ENCODE data around the gene NSG2. TPM values are rescaled to one million over a fixed set of nuclear protein-coding genes. Genes with fewer than 3 reads are reported as not detected.
"Not testable (repeated sequence)": the region's sequence is repeated elsewhere in the genome, so short reads cannot be mapped to it uniquely, and the experiment has no call there.

The NSG2 gene
- total RNA-seq, 1 experiment from 2014 or later: 6.5 TPM

- in situ Hi-C loops (cut with HindIII; ENCODE audit: low pct_unique_long_range_greater_than_20kb, low sequenced_read_pairs): no loop called here
- DNase-seq (ENCODE audit: low read depth): no peak
These were observed 89.0 kb downstream of the NSG2 start for GRCh38 chr5:174134545-174134944.

GRCh38 chr5:174139623-174140022, 94.1 kb downstream of the NSG2 start:
- no peak for DNase-seq (ENCODE audit: low read depth)
- in situ Hi-C loops (cut with HindIII; ENCODE audit: low pct_unique_long_range_greater_than_20kb, low sequenced_read_pairs): no loop called here

GRCh38 chr5:174140452-174141020, 95.0 kb downstream of the NSG2 start:
- in situ Hi-C loops (cut with HindIII; ENCODE audit: low pct_unique_long_range_greater_than_20kb, low sequenced_read_pairs): no loop called here
- DNase-seq (ENCODE audit: low read depth): no peak

- in situ Hi-C loops (cut with HindIII; ENCODE audit: low pct_unique_long_range_greater_than_20kb, low sequenced_read_pairs): no loop called here
- no peak for DNase-seq (ENCODE audit: low read depth)
These were observed 95.9 kb downstream of the NSG2 start for GRCh38 chr5:174141398-174141797.

DNA sequence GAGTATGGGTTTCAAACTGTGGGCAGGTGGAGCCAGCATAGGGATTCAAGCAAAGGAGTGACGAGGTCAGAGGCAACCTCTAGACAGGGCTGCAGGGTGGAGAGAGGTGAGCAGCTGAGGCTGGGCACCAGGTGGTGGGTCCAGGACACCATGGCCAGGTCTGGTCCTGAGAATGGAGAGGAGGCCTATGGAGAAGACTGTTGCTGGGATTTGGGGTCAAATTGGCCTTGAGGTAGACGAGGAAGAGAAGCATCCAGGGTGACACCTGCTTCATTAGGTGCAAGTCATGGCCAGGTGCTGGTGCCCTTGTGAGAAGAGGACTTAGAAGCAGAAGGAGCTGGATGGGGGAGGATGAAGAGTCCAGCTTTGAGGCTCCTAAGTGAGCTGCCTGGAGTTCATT, 99.6 kb downstream of the NSG2 start:
- DNase-seq (ENCODE audit: low read depth): no peak
- in situ Hi-C loops (cut with HindIII; ENCODE audit: low pct_unique_long_range_greater_than_20kb, low sequenced_read_pairs): no loop called here

DNA sequence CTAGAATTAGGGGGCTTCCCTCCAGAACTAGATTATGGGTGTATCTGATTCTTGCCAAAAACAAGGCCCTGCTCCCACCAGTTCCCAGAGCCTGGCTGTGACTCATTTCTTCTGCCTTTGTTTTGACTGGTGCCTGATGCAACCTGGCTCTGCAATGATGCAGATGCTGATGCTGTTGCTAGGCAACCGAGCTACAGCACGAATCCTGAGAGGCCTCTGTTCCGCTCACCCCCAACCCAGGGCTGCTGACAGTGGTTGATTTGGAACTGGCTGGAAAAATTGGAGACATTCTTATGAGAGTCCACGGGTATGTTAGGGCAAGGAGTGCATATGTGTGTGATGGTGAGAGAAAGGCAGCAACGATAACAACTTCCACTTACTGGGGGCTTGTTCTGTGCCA, 100.3 kb downstream of the NSG2 start:
- in situ Hi-C loops (cut with HindIII; ENCODE audit: low pct_unique_long_range_greater_than_20kb, low sequenced_read_pairs): no loop called here
- DNase-seq (ENCODE audit: low read depth): no peak

DNA sequence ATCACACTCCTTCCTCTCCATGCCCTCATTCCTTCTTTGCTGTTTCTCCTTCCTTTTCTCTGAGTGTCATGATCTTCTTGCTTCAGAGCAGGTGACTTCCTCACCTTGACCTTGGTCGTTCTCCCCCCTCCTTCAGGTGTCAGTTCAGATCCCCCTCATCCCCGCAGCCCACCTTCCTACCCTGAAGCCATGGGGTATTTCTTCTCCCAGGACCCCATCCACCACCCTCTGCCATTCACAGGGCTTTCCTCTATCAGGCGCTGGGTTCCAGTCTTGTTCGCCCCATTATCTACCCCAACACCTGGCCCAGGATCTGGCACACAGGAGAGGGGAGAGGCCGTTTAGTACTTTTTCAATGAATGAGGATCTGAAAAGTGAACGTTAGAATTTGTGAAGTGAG, 101.0 kb downstream of the NSG2 start:
- DNase-seq (ENCODE audit: low read depth): no peak
- in situ Hi-C loops (cut with HindIII; ENCODE audit: low pct_unique_long_range_greater_than_20kb, low sequenced_read_pairs): no loop called here

GRCh38 chr5:174147012-174147411, 101.5 kb downstream of the NSG2 start:
- in situ Hi-C loops (cut with HindIII; ENCODE audit: low pct_unique_long_range_greater_than_20kb, low sequenced_read_pairs); DNase-seq (ENCODE audit: low read depth): not testable (repeated sequence)

- in situ Hi-C loops (cut with HindIII; ENCODE audit: low pct_unique_long_range_greater_than_20kb, low sequenced_read_pairs): no loop called here
- no peak for DNase-seq (ENCODE audit: low read depth)
These were observed 102.0 kb downstream of the NSG2 start for GRCh38 chr5:174147551-174147950.

- DNase-seq (ENCODE audit: low read depth): no peak
- in situ Hi-C loops (cut with HindIII; ENCODE audit: low pct_unique_long_range_greater_than_20kb, low sequenced_read_pairs): no loop called here
These were observed 103.2 kb downstream of the NSG2 start for GRCh38 chr5:174148721-174149120.

GRCh38 chr5:174149426-174149825, 103.9 kb downstream of the NSG2 start:
- no peak for DNase-seq (ENCODE audit: low read depth)
- in situ Hi-C loops (cut with HindIII; ENCODE audit: low pct_unique_long_range_greater_than_20kb, low sequenced_read_pairs): no loop called here

DNA sequence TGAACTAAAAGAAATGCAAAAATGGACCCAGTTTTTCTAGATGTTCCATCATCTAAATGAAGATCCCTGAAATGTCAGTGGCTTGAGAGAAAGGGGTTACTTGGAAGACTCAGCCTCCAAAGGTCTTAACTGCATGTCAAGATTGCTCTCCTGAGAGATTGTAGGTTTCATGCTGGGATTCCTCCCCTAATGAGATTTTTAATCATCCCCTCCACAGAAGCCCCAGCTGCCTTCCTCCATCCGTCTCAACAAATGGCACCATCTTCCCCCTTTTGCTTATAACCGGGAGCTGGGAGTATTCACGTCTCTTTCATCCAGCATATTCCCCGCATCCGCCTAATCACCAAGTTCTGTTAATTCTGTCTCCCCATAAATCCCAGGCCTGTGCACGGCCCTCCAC, 104.5 kb downstream of the NSG2 start:
- no peak for DNase-seq (ENCODE audit: low read depth)
- in situ Hi-C loops (cut with HindIII; ENCODE audit: low pct_unique_long_range_greater_than_20kb, low sequenced_read_pairs): no loop called here

- in situ Hi-C loops (cut with HindIII; ENCODE audit: low pct_unique_long_range_greater_than_20kb, low sequenced_read_pairs): no loop called here
- DNase-seq (ENCODE audit: low read depth): no peak
These were observed 106.2 kb downstream of the NSG2 start for GRCh38 chr5:174151599-174152181.

DNA sequence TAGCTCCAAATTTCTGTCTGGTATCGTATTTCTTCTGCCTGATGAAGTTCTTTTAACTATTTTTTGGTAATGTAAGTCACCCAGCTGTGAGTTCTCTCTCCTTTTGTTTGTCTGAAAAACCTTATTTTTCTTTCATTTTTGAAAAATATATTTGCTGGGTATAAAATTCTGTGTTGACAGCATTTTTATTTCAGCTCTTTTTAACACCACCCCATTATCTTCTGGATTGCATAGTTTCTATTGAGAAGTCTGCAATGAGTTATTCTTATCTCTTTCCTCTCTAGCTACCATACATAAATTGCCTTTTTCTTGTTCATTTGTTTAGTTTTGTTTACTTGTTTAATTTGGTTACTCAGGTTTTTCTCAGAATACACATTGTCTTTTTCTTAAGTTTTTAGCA, 109.1 kb downstream of the NSG2 start:
- no peak for DNase-seq (ENCODE audit: low read depth)
- in situ Hi-C loops (cut with HindIII; ENCODE audit: low pct_unique_long_range_greater_than_20kb, low sequenced_read_pairs): no loop called here

DNA sequence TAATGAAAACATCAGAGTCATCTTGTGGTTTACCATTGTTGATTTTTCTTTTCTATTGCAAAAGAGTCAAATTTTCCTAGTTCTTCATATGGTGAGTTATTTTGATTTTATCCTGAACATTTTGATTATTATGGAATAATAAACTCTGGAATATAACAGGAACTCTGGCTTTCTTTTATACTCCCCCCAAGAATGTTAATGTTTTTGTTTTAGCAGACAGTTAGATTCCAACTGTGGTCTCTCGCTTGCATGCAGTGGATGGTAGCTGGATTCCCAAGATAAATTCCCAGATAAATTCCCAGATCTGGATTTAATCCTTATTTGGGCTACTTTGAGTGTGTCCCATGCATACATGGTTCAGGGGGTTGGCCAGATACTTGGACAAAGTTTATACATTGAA, 109.8 kb downstream of the NSG2 start:
- in situ Hi-C loops (cut with HindIII; ENCODE audit: low pct_unique_long_range_greater_than_20kb, low sequenced_read_pairs): no loop called here
- no peak for DNase-seq (ENCODE audit: low read depth)

- DNase-seq (ENCODE audit: low read depth): no peak
- in situ Hi-C loops (cut with HindIII; ENCODE audit: low pct_unique_long_range_greater_than_20kb, low sequenced_read_pairs): no loop called here
These were observed 110.2 kb downstream of the NSG2 start for GRCh38 chr5:174155706-174156105.

GRCh38 chr5:174157048-174157447, 111.5 kb downstream of the NSG2 start:
- in situ Hi-C loops (cut with HindIII; ENCODE audit: low pct_unique_long_range_greater_than_20kb, low sequenced_read_pairs): no loop called here
- no peak for DNase-seq (ENCODE audit: low read depth)

All from Caki2 (cell line).